NK-92 treated with Interleukin-12 subunit alpha and Interleukin-12 subunit beta, amount 100 ng/mL, for 24 hours (cell line): ENCODE results near the gene UGT1A8.

Experiments used
- DNase-seq: peaks from one replicate; lab custom pipeline; 2025; lab: John Stamatoyannopoulos, UW

Gene UGT1A8

DNA sequence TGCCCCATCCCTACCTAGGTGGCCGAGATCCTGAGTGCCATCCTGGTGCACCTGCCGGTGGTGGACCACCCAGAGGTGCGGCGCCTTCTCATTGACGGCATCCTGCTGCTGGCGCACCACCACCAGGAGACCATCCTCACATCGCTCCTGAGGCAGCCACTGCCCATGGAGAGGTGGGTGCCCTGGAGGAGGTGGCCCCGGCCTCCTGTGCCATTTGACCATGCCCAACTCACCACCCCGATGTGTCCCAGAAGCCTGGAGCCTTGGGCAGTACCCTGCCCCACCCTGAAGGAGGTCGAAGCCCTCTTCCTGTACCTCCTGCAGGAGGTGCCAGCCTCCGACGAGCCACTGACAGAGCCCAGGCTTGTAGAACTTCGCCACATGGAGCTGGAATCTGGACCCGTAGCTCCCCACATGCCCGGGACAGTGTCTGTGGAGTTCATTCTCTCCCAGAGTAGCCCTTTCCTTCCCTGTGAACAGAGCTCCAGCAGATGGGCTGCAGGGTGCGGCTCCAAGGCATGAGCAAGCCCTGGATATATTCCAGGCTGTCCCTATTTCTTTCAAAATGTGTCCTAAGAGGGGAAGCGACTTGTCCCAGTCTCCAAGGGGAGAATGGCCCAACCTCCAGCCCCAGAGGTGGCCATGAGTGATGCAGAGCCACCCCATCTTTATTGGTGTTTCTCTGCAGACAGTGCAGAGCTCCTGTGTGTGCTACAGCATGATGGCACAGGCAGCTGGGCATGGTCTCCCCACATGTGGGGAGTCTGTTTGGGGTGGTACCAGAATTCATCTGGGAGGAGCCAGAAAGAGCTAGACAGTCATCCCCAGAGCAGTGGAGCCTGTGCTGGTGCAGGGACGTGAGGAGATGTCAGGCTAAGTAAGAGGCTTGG, 202.7 kb downstream of the UGT1A8 start:
- DNase-seq: no peak

GRCh38 chr2:233820774-233821105, 203.3 kb downstream of the UGT1A8 start:
- no peak for DNase-seq

- no peak for DNase-seq
Measured at GRCh38 chr2:233821196-233821595, 203.8 kb downstream of the UGT1A8 start.

DNA sequence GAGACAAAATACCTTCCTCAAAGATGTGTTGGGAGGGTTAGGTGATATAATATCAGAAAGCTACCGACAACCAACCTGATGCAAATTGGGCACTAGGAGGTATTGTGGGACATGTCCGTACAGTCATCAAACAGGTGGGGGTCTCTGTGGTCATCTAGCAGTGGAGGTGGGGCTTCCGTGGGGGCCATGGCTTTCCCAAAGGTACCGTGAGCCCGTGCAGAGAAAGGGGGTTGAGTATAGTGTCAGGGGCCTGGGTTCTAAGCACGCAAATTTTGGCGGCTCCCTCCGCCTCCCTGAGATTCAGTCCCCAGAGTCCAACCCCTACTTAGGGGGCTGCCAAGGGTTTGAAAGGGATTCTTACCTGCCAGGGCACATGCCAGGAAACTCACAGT, 204.3 kb downstream of the UGT1A8 start:
- DNase-seq: no peak

DNA sequence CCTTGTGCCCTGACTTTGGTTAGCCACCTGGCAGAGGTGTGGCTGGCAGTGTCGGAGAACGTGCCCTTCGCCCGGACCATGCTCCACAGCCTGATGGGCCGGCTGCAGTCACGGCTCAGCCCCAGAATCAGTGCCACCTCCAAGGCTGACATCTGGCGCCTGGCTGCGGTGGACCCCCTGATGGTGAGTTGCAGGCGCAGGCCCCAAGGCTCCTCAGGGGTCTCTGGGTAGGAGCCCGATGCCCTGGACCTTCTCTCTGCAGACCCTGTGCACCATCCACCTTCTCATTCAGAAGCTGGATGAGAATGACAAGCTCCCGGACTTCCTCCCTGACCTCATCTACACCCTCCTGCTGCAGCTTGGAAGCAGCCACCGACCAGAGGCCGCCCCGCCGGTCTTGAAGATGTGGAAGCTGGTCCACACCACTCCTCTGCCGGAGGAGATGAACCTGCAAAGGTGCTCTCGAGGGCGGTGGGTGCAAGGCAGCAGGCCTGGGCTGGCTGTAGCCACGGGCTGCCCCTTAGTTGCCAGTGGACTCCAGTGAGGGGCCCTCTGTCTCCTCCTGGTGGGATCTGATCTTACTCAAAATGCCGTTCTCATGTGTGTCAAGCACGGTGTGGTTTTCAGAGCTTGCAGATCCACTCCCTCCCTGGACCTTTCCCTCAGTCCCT, 204.8 kb downstream of the UGT1A8 start:
- DNase-seq: no peak
